Measurements from ENCODE around the gene COL23A1. TPM values are rescaled to one million over a fixed set of nuclear protein-coding genes. Genes with fewer than 3 reads are reported as not detected.

Gene COL23A1
- total and polyA plus RNA-seq, 2 of the 8 experiments (the other 6 are each of a cell fraction or from before 2014, with no cell fraction given), result 3.1 to 4.7 TPM

- TF ChIP-seq POLR2AphosphoS5 (IDR thresholded peaks at IDR 0.05; ENCODE audit: low read depth, low read length) (no peak), EP300 (IDR thresholded peaks at IDR 0.05; ENCODE audit: borderline replicate concordance in 1 of 2, low read depth in 2 of 2, low read length in 2 of 2) (no peak), TEAD4 (IDR thresholded peaks at IDR 0.05; ENCODE audit: low read depth, low read length) (no peak), MAX (IDR thresholded peaks at IDR 0.05) (no peak), TAF1 (IDR thresholded peaks at IDR 0.05; ENCODE audit: low read depth, low read length) (no peak), SIRT6 (IDR thresholded peaks at IDR 0.05; ENCODE audit: low read length) (no peak), POLR2A (IDR thresholded peaks at IDR 0.05; ENCODE audit: control extremely low read depth in 1 of 2, low read depth in 2 of 2, low read length in 2 of 2) (no peak), HDAC2 (IDR thresholded peaks at IDR 0.05; ENCODE audit: borderline replicate concordance in 1 of 2, low read depth in 2 of 2, low read length in 2 of 2) (no peak), CBX8 (IDR thresholded peaks at IDR 0.05; ENCODE audit: borderline replicate concordance, low read depth, low read length) (no peak), E2F6 (IDR thresholded peaks at IDR 0.05) (no peak)
Observed at GRCh38 chr5:178505639-178506407, 84.4 kb downstream of the COL23A1 start (continued).

All from H1 (cell line).